Dedifferentiated amniotic fluid mesenchymal stem cell (primary cell): Measurements from ENCODE around the gene FAM237A.

ENCODE experiments used
- DNase-seq: peaks from one replicate; pipeline ENCODE4 v3.0.0-alpha.2; 2016; ENCODE audit errors: extremely low spot score

FAM237A gene

DNA sequence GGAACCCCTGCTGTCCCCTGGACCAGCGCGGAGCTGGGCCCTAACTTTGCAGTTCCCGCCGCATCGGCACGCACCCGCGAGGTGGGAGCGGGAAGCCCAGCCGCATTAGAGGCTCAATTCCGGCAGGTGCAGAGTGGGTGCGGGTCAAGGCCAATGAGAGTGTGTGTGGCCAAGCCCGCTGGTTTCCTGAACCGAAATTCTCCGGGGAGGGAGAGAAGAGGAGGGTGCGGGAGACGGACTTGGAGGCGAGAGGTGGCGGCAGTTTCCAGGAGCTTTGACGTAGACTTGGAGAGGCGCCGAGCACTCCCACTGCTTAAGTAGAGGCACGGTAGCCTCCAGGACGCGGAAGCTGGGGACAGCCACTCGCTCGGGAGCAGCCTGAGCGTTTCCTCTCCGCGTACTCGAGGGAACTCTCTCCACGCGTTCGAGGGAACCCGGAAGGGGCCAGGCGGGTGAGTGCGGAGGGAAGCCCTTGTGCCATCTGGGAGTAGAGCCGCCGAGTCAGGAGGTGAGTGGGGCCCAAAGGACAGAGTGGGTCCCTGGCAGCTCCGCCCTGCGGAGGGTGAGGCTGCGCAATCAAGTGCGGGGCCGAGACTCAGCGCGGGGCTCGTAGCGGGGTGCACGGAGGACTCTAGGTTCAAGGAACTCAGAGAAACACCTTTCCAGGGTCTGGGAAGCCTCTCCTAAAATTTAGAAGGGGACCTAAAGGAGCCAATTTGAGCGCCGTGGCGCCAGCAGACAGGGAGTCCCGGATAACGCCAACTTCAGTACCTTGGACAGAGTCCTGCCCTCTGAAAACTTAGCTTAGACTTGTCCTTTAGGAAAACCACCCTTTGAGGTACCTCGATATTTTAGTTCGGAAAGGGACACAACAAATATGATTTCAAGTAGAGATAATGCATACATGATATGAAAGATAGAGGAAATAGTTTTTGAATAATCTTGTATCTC is at the start of gene FAM237A:
TSS of gene FAM237A (plus strand) at position 413 of the 951 bp plus-strand sequence. CDS start 1,750 bp downstream, outside the sequence.
- DNase-seq = peak; percentile 54

DNA sequence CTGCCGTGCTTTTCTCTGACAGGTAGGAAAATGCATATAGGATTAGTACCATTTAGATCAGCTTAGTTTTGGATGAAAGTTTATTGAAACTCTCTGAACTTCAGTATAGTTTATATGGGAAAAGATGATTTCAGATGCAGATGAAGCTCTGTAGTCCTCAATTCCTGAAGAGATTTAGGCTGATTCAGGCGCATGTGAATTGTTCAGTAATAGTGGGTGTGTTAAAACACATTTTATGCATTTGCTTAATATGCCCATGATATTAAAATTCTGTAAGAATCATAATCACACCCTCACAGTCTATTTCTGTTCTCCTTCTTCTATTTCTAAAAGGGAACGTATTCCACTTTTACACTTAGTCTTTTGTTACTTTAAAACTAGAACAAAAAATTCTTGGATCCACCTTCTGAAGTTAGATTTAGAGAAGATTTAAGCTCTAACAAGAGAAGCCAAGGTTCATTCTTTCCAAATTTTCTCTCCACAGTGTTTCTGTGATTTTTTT is 44.5 kb upstream of the FAM237A start:
- no peak for DNase-seq

- no peak for DNase-seq
Measured at GRCh38 chr2:206603243-206603642, 39.0 kb upstream of the FAM237A start.

DNA sequence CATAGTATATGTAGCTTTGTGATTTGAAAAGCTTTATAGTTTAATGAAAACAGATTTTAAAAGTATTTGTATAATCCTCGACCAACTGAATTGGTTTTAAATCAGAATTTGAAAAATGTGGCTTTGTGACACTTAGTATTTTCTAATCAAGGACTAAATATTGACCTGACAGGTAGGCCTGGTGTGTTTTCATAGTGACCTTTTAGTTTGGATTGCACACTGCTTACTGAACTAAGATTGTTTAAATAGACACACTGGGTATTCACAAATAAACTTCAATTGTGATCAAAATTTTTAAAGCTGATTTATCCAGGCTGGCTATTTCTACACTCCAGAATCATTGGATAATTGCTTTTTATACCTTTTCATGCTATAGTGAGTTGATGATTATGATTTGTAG is 31.8 kb upstream of the FAM237A start:
- DNase-seq = no peak

DNA sequence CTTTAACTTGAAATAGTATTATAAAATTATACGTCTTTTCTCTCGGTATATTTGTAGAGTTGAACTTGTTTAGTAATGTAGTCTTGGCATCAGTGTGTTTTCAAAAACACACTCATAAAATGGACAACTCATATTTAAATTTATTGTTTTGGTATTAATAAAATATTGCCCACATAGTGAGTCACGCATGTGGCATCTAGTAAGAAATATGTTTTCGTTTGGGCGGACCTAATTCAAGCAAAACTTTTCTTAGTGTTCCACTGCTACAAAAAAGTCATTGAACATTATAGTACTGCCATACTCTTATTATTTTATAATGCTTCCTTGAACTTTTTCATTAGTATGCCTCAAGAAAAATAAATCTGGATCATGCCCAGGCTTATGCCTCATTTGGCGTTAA is 31.1 kb upstream of the FAM237A start:
- DNase-seq = no peak

DNA sequence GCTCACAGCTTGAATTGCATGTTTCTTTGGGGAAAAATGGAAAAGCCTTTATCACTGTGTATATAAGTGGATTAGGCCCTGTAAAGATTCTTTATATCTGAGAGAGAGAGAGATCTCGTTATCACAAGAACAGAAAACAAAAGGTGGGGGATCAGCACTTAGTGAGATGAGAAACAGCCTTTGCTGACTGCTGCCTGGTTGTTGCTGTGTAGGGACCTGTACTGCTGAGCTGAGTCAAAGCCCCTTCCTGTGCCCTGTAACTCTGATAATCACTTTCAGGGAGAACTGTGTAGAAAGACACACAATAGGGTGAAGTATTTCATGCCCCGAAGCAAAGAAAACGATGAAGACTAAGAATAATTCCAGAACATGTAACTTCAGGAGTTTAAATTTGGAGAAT is 30.6 kb upstream of the FAM237A start:
- no peak for DNase-seq

DNA sequence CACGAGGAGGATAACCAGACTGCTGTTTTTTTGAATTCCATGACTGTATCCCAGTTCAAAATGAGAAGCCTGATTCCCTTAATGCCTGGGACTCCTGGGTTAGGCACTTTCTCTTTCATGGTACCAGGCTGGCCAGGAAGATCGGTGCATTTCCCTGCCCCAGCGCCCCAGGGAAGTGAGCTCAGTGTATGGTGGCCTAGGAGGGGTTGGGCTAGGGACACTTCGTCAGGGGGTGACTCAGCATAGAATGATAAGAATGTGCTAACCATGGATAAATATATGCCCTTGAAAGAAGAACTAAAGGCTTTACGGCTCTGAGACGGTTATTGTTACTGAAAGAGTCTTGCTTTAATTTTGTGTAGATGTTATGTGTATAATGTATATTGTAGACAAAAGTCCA is 27.5 kb upstream of the FAM237A start:
- DNase-seq = no peak

DNA sequence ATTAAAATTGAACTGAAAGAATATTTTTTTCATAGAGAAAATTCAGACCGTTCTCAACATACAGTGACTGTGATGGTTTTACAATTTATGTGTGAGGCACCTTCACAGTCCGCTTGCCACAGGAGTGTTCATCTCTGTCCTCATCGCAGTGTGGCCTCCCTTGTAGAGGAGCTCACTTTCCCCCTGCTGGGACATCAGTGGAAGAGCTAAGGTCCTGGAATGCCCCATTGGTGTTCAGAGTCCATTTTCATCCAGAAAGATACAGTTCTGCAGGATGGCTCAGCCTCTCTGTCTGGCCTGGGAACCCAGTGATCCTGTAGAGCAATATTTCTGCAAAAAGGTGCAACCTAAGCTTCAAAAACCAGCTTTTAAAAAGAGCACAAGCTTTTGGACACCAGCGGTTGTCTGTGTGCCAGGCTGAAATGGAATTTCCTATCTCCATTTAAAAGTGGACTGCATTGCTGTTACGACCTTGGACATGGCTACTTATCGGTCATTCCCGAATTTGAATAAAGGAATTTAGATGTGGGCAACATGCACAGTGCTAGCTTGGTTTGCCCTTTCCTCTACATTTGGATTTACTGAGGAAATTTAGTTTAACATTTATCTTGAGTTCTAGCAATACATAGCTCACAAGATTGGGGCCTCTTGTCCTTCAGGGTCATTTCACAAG is 26.7 kb upstream of the FAM237A start:
- DNase-seq = no peak

DNA sequence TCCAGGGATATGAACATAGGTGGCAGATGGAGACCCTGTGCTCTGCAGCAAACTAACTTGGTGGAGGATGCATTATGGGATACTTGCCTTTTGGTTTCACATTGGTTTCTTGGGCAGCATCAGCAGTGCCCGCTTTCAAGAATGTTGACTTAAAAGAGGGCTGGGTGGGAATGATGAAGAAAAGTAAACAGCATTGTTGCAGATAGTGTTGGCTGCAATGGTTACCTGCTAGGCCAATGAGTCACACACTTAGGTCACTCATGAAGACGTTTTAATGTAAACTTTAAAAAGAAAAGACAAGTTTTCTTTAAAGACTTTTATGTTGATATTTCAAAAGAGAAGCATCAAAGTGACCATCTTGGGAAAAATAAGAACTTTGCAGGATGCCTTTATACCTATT is 26.1 kb upstream of the FAM237A start:
- DNase-seq = no peak

DNA sequence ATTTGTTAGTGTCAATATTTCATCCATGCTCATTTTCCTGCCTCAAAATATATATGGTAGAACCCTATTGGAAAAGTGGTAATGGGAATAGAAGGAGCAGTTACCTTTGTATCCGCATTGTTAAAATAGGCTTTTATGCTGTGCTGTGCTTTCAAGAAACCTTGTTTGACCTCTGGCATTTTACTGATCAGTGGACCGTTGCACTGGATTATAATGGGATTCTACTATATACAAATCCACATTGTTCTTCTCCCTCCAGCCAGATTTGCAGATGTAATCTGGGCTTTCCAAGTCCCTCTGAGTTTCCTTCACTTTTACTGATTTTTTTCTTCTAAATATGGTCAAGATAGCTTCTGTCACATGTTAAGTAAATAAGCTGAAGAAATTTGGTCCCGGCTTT is 23.3 kb upstream of the FAM237A start:
- DNase-seq = no peak

GRCh38 chr2:206626108-206626507 is 16.2 kb upstream of the FAM237A start:
- DNase-seq = no peak

GRCh38 chr2:206627632-206628031 is 14.7 kb upstream of the FAM237A start:
- no peak for DNase-seq

GRCh38 chr2:206631340-206631739 is 10.9 kb upstream of the FAM237A start:
- no peak for DNase-seq

- DNase-seq = no peak
Measured at GRCh38 chr2:206635015-206635414, 7.3 kb upstream of the FAM237A start.

DNA sequence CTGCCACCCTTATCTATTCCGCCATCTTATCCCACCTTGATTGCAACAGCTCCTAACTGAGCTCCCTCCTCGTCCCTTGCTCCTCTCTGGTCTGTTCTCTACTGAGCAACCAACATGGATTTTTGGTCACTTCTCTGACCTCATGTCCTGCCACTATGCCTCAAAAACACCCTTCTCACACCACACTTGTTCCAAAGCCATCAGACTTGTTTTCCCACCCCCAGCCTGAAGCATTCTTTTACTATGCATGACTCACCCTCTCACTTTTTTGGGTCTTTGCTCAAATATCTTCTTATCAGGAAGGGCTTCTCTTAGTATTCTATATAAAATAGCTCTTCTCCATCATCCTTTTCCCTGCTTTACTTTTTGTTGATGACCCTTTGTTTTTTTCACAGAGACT is 2.7 kb upstream of the FAM237A start:
- no peak for DNase-seq

GRCh38 chr2:206641226-206641625 is 1.1 kb upstream of the FAM237A start:
- no peak for DNase-seq

- DNase-seq = no peak
Measured at GRCh38 chr2:206647985-206648384, 5.7 kb downstream of the FAM237A start.

GRCh38 chr2:206657087-206657486 is 14.8 kb downstream of the FAM237A start:
- DNase-seq = no peak

DNA sequence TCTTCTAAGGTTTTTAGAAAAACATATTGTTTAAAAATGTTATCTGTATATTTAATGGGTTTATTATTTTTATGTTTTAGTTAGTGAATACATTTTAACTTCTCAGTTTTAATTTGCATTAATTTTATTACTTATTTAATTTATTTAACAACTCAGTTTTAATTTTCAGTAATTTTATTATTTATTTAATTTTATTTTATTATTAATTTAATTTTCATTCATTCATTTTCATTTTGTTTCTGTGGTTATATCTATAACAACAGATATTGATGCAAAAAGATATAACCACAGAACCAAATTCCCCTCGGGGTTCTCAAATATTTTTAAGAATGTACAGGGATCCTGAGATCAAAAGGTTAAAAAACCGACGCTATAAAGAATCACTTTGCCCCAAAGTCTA is 23.0 kb downstream of the FAM237A start:
- no peak for DNase-seq

- no peak for DNase-seq
Measured at GRCh38 chr2:206670531-206671319, 28.4 kb downstream of the FAM237A start.

DNA sequence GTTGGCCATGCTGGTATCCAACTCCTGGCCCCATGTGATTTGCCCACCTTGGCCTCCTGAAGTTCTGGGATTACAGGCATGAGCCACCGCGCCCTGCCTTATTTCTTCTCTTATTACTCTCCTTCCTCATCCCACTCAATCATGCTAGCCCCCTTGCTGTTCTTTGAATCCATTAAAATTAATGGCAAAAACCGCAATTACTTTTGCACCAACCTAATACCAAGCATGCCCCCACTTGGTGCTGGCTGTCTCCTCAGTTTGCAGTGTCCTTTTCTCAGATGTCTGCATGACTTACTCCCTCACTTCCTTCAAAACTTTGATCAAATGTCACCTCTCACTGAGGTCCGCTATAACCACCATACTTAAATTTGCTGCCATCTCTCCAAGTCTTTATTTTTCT is 41.3 kb downstream of the FAM237A start:
- no peak for DNase-seq

- no peak for DNase-seq
Measured at GRCh38 chr2:206688453-206688852, 46.2 kb downstream of the FAM237A start.
